HG02981 (cell line): ENCODE results near the gene PSMD6.

Source experiments
- ATAC-seq: cut with Tn5 transposase; IDR thresholded peaks from one replicate; pipeline ENCODE4 v1.9.1; 2021; ENCODE audit warnings: mild to moderate bottlenecking, moderate library complexity; ENCODE audit not compliant: unreplicated experiment

Gene PSMD6

DNA sequence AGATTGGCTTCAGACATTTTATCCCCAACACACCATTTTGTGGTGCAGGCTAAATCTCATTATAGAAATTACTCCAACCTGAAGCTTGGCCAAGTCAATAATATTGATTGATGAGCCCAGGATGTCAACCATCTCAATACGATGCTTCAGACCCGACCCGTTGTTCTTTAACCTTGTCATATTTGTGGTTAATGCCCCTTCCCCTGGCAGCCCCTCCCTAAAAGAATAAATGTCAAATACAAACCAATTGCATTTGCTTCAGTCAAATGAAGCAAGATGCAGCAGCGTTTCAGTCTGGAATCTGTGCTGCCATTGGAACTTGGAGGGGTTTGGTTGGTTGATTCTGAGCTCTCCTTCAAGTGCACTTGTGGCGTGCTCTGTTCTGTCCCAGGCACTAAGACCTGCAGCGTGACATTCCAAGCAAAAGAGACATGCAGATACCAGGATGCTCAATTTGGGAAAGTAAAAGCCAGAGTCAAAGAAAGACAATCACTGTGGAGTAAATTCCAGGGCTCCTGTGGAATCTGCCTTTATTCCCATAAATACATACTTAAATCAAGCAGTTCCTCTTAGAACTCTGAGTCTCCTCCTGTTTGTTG is 23.8 kb upstream of the PSMD6 start:
- ATAC-seq, result no peak

DNA sequence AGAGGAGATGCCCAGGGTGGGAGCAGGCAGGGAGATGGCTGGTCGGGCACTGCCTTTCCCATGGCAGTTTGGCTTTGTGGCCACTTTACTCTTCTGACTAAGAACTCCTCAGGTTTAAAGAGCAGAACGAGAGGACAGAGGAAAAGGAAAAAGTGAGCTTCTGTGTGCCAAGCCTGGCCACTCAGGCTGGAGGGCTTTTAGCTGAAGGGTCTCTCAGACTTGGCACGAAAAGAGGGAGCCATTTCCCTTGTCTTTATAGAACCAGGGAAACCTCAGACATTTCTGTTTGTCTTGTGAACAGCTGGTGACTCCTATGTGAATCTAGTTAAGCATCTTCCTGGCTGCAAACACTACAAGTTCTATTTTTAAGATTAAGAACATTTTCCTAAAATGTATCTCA is 23.3 kb upstream of the PSMD6 start:
- ATAC-seq, result no peak

GRCh38 chr3:64042952-64043351 is 19.7 kb upstream of the PSMD6 start:
- ATAC-seq, result no peak

- no peak for ATAC-seq
Observed at GRCh38 chr3:64039981-64040733, 16.9 kb upstream of the PSMD6 start.

DNA sequence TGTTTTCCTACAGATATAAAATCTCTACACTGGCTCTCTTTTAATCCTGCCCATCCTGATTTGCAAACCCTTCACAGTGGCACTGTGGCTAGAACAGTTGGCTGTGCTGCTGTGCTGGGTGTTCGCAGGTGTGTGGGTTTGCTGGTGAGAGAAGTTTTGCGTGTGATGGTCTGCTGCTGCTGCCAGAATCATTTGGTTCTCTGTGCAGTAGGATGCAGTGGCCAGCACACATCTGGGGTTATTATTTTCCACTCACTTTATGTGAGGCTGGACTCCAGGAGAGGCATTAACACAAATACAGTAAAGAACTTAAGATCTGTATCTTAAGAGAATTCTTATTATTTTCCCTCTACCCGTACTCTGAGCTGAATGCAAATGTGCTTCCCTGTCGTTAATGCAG is 16.0 kb upstream of the PSMD6 start:
- no peak for ATAC-seq

DNA sequence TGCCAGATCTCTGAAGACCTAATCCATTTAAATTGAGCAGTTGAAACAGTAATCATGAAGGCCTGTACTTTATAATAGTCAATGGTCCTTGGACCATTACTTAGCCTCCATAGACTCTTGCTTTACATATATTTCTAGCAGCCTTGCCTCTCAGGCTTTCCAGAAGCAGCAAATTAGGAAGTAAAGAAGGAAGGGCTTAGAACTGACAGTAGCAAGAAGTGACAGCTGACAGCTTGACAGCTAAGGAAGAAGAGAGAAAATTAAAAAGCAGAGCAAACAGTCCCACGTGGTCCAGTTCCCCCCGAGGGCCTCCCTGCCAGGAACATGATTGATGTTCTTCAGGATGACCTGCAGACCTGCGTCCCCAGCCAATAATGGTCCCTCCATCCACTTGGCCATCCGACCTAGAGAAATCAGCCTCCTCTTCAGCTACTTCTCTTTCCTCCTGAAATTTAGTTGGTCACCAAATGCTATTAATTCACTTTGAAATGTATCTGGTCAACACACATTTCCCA is 15.0 kb upstream of the PSMD6 start:
- ATAC-seq, result no peak

DNA sequence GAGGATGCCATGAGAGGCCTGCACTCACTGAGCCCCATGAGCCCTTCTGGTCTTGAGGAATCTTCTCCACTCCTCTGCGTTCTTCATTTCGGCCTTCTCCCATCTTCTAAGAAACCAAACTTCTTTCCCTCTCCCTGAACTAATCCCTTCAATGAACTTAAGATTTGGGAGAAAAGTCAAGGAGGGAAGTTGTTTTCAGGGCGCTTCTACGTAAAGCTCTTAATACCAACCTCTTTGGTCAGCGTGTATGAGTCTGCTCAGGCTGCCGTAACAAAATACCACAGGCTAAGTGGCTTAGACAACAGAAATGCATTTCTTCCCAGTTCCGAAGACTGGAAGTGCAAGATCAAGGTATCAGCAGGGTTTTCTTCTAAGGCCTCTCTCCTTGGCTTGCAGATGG is 13.8 kb upstream of the PSMD6 start:
- ATAC-seq, result no peak

- no peak for ATAC-seq
Observed at GRCh38 chr3:64033069-64033468, 9.8 kb upstream of the PSMD6 start.

DNA sequence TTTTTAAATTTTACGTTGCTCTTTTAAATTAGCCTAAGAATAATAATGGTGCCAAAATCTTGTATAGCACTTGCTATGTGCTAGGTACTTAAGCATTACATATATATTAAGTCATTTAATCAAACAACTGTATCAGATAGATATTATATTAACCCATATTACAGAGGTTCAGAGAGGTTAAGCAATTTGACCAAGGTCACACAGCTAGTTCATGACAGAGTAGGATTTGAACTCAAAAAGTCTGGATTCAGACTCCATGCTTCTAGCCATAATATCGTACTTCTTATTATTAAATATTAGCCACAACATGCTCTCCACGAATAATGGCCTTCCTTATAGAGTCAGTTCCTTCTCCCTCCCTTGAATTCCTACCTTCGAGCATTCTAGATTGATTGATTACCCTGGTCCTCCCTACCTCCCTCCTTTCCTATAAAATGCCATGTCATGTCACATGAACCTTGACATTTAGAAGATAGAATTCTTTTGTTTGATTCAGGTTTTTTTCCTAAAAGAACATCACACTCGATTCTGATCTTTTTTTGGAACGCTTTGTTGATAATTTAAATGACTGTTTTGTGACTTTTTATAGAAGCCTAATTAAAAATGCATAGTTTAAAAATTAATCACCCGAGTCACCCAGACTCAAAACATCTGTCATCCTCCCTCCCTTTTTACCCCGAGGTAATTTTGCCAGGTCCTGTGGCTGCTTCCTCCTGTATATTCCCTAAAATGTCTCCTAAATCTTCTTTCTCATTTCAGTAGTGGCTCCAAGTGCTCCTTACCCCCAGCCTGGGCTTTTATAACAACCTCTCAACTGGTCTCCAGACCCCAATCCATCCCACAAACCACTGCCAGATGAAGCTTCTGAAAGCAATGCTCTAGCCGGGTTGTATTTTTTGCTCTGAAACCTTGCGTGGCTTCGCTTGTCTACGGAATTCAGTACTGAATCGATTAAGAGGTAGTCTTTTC is 8.5 kb upstream of the PSMD6 start:
- no peak for ATAC-seq

GRCh38 chr3:64030741-64031140 is 7.4 kb upstream of the PSMD6 start:
- ATAC-seq, result peak; percentile 89

GRCh38 chr3:64029287-64029686 is 6.0 kb upstream of the PSMD6 start:
- no peak for ATAC-seq

DNA sequence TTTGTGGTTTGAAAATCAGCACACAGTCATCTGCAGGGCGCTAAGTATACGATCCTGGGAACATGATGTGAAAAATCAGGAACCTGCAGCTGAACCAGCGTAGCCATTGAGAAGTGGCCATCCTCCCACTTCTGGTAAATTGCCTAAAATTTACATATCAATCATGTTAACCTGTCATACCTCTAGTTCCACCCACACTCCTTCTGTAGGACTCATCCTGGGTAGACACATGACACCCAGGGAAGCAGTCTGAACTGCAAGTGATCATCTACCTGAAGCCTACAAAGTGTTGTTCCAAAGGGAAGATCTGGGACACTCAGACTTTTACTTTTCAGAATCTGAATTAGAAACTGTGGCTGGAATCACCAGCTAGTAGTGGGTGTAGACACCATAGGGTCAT is 5.5 kb upstream of the PSMD6 start:
- ATAC-seq, result no peak

GRCh38 chr3:64027658-64028057 is 4.4 kb upstream of the PSMD6 start:
- ATAC-seq, result no peak

DNA sequence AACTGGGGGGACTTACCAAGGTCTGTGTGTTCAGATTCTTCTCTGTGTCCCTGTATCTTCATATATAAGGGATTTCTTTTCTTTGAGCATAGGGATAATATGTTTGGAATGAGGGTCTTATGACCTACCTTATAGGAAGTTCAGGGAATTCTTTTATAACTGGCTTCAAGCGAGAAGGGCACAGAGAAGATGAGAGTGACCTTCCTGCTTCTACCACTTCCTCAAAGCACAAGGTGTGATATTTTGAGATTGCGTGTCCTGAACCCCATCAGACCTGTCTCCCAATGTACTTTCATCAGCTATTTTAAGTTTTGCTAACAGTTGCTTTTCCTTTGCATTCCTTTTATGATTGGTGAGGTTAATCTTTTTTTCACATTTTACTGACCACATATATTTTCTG is 3.1 kb upstream of the PSMD6 start:
- ATAC-seq, result no peak

GRCh38 chr3:64023861-64024223 is 548 bp upstream of the PSMD6 start:
- ATAC-seq, result no peak

GRCh38 chr3:64022451-64023186 is 675 bp downstream of the PSMD6 start:
- no peak for ATAC-seq

DNA sequence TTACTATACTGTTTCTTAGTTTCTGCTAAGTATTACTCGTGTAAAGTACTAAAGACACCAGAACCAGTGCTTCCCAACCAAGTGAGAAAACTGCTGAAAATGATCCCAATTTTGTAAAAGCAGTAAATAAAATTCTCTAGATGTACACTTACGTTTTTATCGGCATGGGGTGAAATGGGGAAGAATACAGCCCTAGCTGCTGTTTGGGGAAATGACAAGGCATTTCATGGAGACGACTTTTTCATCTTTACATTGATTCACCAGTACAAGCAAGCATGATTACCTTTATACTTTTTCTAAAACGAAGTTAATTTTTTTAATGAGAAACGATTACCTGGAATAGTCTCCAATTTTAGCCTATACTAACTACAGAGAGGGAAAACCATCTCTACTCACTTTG is 1.4 kb downstream of the PSMD6 start:
- ATAC-seq, result no peak

GRCh38 chr3:64019879-64020278 is 3.4 kb downstream of the PSMD6 start:
- ATAC-seq, result no peak

- ATAC-seq, result no peak
Observed at GRCh38 chr3:64019271-64019670, 4.0 kb downstream of the PSMD6 start.

- no peak for ATAC-seq
Observed at GRCh38 chr3:64016941-64017620, 6.2 kb downstream of the PSMD6 start.
